ENCODE measurements around the gene ADARB1. TPM values are rescaled to one million over a fixed set of nuclear protein-coding genes. Genes with fewer than 3 reads are reported as not detected.
A peak's percentile ranks its signal among the peaks of the same experiment; 100 is the strongest.

The ADARB1 gene
- total and polyA plus RNA-seq, 8 donors, result 3.2 to 33.9 (median 9.4) TPM

DNA sequence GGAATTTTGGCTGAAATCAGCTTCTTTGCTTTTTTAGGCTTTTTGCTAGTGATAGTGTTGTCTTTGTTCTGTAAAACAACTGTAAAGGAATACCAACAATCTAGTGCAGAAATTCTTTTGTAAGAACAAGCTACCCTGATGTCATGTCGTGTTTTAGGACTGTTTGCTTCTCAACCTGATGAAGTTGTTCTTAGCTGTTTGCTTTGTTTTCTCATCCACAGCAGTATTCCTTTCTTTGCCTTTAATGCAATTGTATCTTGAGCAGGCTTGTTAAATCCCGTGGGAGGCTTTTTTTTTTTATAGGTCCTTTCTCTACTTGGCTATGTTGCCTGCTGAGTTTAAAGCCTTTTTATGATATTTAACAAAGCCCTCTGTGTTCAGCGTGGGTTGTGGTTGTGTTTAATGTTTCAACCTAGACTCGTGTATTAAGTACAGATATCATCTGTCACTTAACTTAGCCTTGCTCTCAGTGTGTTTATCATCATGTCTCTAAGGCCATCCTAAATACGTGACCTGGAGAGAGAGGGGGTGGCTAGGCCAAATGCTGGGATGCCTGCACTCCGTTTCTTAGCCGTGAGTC lies 31.6 kb downstream of the ADARB1 start:
- Histone ChIP-seq H3K4me3 (no peak overlapping the region), H3K27me3 (no peaks in the 10 kb centered on the region), H3K36me3 (no peaks in the 10 kb centered on the region), H3K9me3 (no peaks in the 10 kb centered on the region), H3K27ac (peak overlapping the region in 2 of 5 donors; percentile 30 to 54), H3K4me1 (peaks cover 25 to 84% (median 54%) of the 10 kb centered on the region in 4 donors)
- intact Hi-C loops (cut with DNase I; ENCODE audit: low total_unique reads), result no loop called here
- DNase-seq, result no peak
- TF ChIP-seq, protein P1, sequence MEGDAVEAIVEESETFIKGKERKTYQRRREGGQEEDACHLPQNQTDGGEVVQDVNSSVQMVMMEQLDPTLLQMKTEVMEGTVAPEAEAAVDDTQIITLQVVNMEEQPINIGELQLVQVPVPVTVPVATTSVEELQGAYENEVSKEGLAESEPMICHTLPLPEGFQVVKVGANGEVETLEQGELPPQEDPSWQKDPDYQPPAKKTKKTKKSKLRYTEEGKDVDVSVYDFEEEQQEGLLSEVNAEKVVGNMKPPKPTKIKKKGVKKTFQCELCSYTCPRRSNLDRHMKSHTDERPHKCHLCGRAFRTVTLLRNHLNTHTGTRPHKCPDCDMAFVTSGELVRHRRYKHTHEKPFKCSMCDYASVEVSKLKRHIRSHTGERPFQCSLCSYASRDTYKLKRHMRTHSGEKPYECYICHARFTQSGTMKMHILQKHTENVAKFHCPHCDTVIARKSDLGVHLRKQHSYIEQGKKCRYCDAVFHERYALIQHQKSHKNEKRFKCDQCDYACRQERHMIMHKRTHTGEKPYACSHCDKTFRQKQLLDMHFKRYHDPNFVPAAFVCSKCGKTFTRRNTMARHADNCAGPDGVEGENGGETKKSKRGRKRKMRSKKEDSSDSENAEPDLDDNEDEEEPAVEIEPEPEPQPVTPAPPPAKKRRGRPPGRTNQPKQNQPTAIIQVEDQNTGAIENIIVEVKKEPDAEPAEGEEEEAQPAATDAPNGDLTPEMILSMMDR (IDR thresholded peaks at IDR 0.05), result no peak
- no peak for TF ChIP-seq EP300 (IDR thresholded peaks at IDR 0.05)
- TF ChIP-seq POLR2A (IDR thresholded peaks at IDR 0.05), result no peak
- no peak for TF ChIP-seq POLR2AphosphoS5 (IDR thresholded peaks at IDR 0.05)
- 58 to 79% (median 69%) methylated on average over 7 of the region's 7 CpGs for WGBS, 5 donors

- DNase-seq, result no peak
- Histone ChIP-seq H3K4me1 (peaks cover 11 to 80% (median 50%) of the 10 kb centered on the region in 4 donors), H3K9me3 (no peaks in the 10 kb centered on the region), H3K27ac (no peak overlapping the region), H3K27me3 (no peaks in the 10 kb centered on the region), H3K4me3 (no peak overlapping the region), H3K36me3 (no peaks in the 10 kb centered on the region)
- WGBS, 5 donors, result 93 to 98% (median 96%) methylated on average over 6 of the region's 6 CpGs
- intact Hi-C loops (cut with DNase I; ENCODE audit: low total_unique reads), result no loop called here
- TF ChIP-seq, protein P1 (IDR thresholded peaks at IDR 0.05), result no peak
- no peak for TF ChIP-seq POLR2A (IDR thresholded peaks at IDR 0.05)
- no peak for TF ChIP-seq POLR2AphosphoS5 (IDR thresholded peaks at IDR 0.05)
- TF ChIP-seq EP300 (IDR thresholded peaks at IDR 0.05), result no peak
Observed at GRCh38 chr21:45108034-45108790, 33.8 kb downstream of the ADARB1 start.

GRCh38 chr21:45108808-45109781 lies 34.7 kb downstream of the ADARB1 start:
- DNase-seq, result peak in 1 of 2 donors; percentile 37
- intact Hi-C loops (cut with DNase I; ENCODE audit: low total_unique reads), result no loop called here
- WGBS, 5 donors, result 87 to 88% (median 87%) methylated on average over 43 to 44 of the region's 44 CpGs

More at GRCh38 chr21:45108808-45109781, 34.7 kb downstream of the ADARB1 start:
- H3K9me3 ChIP-seq, result no peaks in the 10 kb centered on the region
- H3K4me3 ChIP-seq, result peak overlapping the region in 2 of 4 donors; percentile 3 to 5
- H3K36me3 ChIP-seq, result no peaks in the 10 kb centered on the region
- TF ChIP-seq EP300 (IDR thresholded peaks at IDR 0.05) (no peak), POLR2AphosphoS5 (IDR thresholded peaks at IDR 0.05) (no peak), POLR2A (IDR thresholded peaks at IDR 0.05) (no peak)
- TF ChIP-seq, protein P1 (IDR thresholded peaks at IDR 0.05), result no peak
- no peaks in the 10 kb centered on the region for H3K27me3 ChIP-seq
- peaks cover 9 to 78% (median 46%) of the 10 kb centered on the region in 4 donors for H3K4me1 ChIP-seq
- H3K27ac ChIP-seq, result peak overlapping the region in 4 of 5 donors; percentile 22 to 69 (median 54)

All from stomach (tissue), 9 donors.